GM12878 (cell line): ENCODE measurements around the gene RGS6. TPM values are rescaled to one million over a fixed set of nuclear protein-coding genes. Genes with fewer than 3 reads are reported as not detected.

Experiments
- ATAC-seq: fragments of 200-7000 bp; cut with Tn5 transposase; 3 replicates; pipeline ENCODE4 v1.9.1; 2020; ENCODE audit warnings: mild to moderate bottlenecking, moderate library complexity
- BruUV-seq: library from RNA; stranded (reverse); fragments of 400-500 nt; replicated peaks from 2 replicates; lab custom pipeline; 2021; lab: Mats Ljungman, UMichigan
- CTCF ChIA-PET: fragments of 300-600 bp; sonication (Branson Sonifier 250); formaldehyde crosslinking; extraction: SDS; loops from one replicate; lab custom pipeline; 2021; ENCODE audit warnings: inconsistent platforms; lab: Yijun Ruan, JAX
- POLR2A ChIA-PET: fragments of 350-600 bp; formaldehyde crosslinking; extraction: SDS; loops from one replicate; lab custom pipeline; 2021; ENCODE audit warnings: inconsistent platforms; lab: Charles Lee
- RAD21 ChIA-PET: fragments of 300-600 bp; sonication (Branson Sonifier 250); formaldehyde crosslinking; loops from one replicate; lab custom pipeline; 2023; ENCODE audit warnings: antibody characterized with exemption; ENCODE audit not compliant: unreplicated experiment; lab: Charles Lee
- SMC1A ChIA-PET: fragments of 300-600 bp; sonication (Branson Sonifier 250); formaldehyde crosslinking; loops from one replicate; lab custom pipeline; 2023; ENCODE audit not compliant: unreplicated experiment, uncharacterized antibody; lab: Charles Lee
- DNase-seq: peaks from one replicate; pipeline ENCODE4 v3.0.0-alpha.2; 2011; ENCODE audit warnings: low read depth, low spot score
- FAIRE-seq: peaks from 3 replicates; lab custom pipeline; 2011; peaks lifted over from hg19 to GRCh38; lab: Jason Lieb, UNC
- H2AFZ ChIP-seq: 2 replicates; pipeline ENCODE4 v1.6.0; 2011; ENCODE audit warnings: low read depth, low read length, control low read depth; ENCODE audit not compliant: control insufficient read depth
- H3K27ac ChIP-seq: 2 replicates; pipeline ENCODE4 v1.5.1; 2011; ENCODE audit warnings: control low read depth; ENCODE audit not compliant: control insufficient read depth, insufficient read depth
- H3K27me3 ChIP-seq, 2 experiments: replicated peaks in 1 of 2; 2 replicates each; pipeline versions ENCODE4 v1.6.0 to v1.6.1; 2011; ENCODE audit warnings: low read length in 1 of 2; ENCODE audit not compliant: control insufficient read depth in 2 of 2, insufficient read depth in 2 of 2
- H3K36me3 ChIP-seq, 2 experiments: 2 replicates each; pipeline ENCODE4 v1.5.1; 2011; ENCODE audit warnings: low read length in 1 of 2; ENCODE audit not compliant: control insufficient read depth in 2 of 2, insufficient read depth in 2 of 2
- H3K4me1 ChIP-seq: 2 replicates; pipeline ENCODE4 v1.6.1; 2011; ENCODE audit warnings: mild to moderate bottlenecking, low read length, moderate library complexity, mixed read lengths; ENCODE audit not compliant: control insufficient read depth, insufficient read depth
- H3K4me2 ChIP-seq: 2 replicates; pipeline ENCODE4 v1.6.0; 2011; ENCODE audit warnings: control low read depth; ENCODE audit not compliant: control insufficient read depth, insufficient read depth
- H3K4me3 ChIP-seq: fragments of 200-600 bp; sonication (generic); 2 replicates; pipeline ENCODE4 v1.5.1; 2016
- H3K79me2 ChIP-seq: 2 replicates; pipeline ENCODE4 v1.6.0; 2011; ENCODE audit warnings: low read length; ENCODE audit not compliant: control insufficient read depth, insufficient read depth
- H3K9ac ChIP-seq: 2 replicates; pipeline ENCODE4 v1.8.0; 2011; ENCODE audit warnings: low read length, control low read depth, mixed read lengths; ENCODE audit not compliant: control insufficient read depth, insufficient read depth
- H3K9me3 ChIP-seq: replicated peaks from 3 replicates; pipeline ENCODE4 v1.5.1; 2011; ENCODE audit warnings: mild to moderate bottlenecking, low read length; ENCODE audit not compliant: control insufficient read depth, insufficient read depth
- H4K20me1 ChIP-seq: 2 replicates; pipeline ENCODE4 v1.6.0; 2011; ENCODE audit not compliant: control insufficient read depth, insufficient read depth
- ASH2L ChIP-seq: fragments of 300-600, 200-600 bp; sonication (generic); IDR thresholded peaks from 2 replicates; pipeline ENCODE4 v1.6.1; 2017; ENCODE audit warnings: low read depth, mild to moderate bottlenecking, borderline replicate concordance
- CHD2 ChIP-seq: IDR thresholded peaks from 2 replicates; pipeline ENCODE4 v1.6.1; 2011; ENCODE audit warnings: low read depth, low read length, improper control_type of control experiment, borderline replicate concordance
- HCFC1 ChIP-seq: fragments of 150-350 bp; IDR thresholded peaks from 2 replicates; pipeline ENCODE4 v1.6.1; 2014; ENCODE audit warnings: low read length
- IRF4 ChIP-seq: IDR thresholded peaks from 2 replicates; pipeline ENCODE4 v1.6.1; 2011; ENCODE audit warnings: low read depth, low read length
- PML ChIP-seq: IDR thresholded peaks from 2 replicates; pipeline ENCODE4 v1.6.1; 2012; ENCODE audit warnings: low read length, inconsistent platforms
- RELA ChIP-seq: fragments of 450-650 bp; IDR thresholded peaks from 2 replicates; pipeline ENCODE4 v1.8.0; 2014; ENCODE audit warnings: borderline replicate concordance; ENCODE audit not compliant: partially characterized antibody
- SMAD1 ChIP-seq: fragments of 450-650 bp; IDR thresholded peaks from 2 replicates; pipeline ENCODE4 v1.6.1; 2018; ENCODE audit warnings: mild to moderate bottlenecking, low read depth; ENCODE audit not compliant: partially characterized antibody
- SP1 ChIP-seq: IDR thresholded peaks from one replicate; pipeline ENCODE4 v1.6.1; 2011; ENCODE audit warnings: low read depth, low read length
- TCF7 ChIP-seq: IDR thresholded peaks from 2 replicates; pipeline ENCODE4 v1.6.1; 2014; ENCODE audit warnings: antibody characterized with exemption, borderline replicate concordance
- WGBS: methylation state at CpG from one replicate; pipeline ENCODE4 v1.1.6; 2016; ENCODE audit warnings: low lambda C conversion rate; ENCODE audit not compliant: insufficient replicate concordance, insufficient coverage; ENCODE audit errors: missing lambda C conversion rate; 5-methylcytosine and 5-hydroxymethylcytosine counted together
- in situ Hi-C: fragments of 300-500 bp; cut with MboI; formaldehyde crosslinking; loops from 9 replicates; pipeline ENCODE4 v1.14.3; 2018; ENCODE audit warnings: mixed read lengths
- intact Hi-C: fragments of 100-400 bp; cut with micrococcal nuclease; formaldehyde crosslinking; loops from one replicate; pipeline ENCODE4 v1.14.2; 2022; ENCODE audit not compliant: unreplicated experiment
- polyA plus RNA-seq, 11 experiments: library from polyadenylated mRNA; depleted of rRNA in 4 of 11; unstranded in 6 of 11; stranded (reverse) in 5 of 11; fragments of >200 nt; fragmentation: Nextera tagmentation in 4 of 11; fragmentation: Illumina TruSeq in 1 of 11; extraction: Ambion mirVana in 4 of 11; extraction: Trizol in 1 of 11; gene quantifications; 1 replicate in 1 of 11; 2 replicates in 10 of 11; pipeline versions ENCODE4 v1.2.1 to v1.2.3, GENCODE V29; 2011 to 2016; ENCODE audit warnings: inconsistent platforms in 2 of 11, missing spikeins in 2 of 11, low read depth in 1 of 11
- total RNA-seq, 4 experiments: library from RNA; depleted of rRNA in 3 of 4; stranded (reverse); fragments of >200 nt in 3 of 4; fragmentation: Illumina TruSeq in 1 of 4; extraction: Trizol in 1 of 4; gene quantifications; 2 replicates each; pipeline versions ENCODE4 v1.2.1 to v1.2.3, GENCODE V29; 2013 to 2021

Gene RGS6
- total and polyA plus RNA-seq, 10 of the 15 experiments (the other 5 are each of a cell fraction or from before 2014, with no cell fraction given): 3.9 to 18.1 (median 12.4) TPM

DNA sequence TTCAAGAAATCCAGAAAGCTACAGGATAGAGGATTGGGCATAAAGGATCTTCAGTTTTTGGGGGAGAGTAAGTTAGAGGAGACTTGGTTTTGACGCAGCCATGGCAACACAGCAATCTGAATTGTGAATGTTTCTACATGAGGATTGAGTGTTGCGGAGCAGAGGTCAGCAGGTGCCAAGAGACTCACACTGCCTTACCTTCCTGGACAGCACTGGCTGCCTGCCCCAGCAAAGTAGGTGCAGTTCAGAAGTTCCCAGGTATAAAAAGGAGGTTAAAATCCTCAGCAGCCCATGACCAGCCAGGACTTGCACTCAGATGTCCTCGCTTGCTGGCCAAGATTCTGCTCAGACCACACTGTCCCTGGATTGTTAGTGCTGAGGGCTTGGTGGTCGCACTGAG, 590.6 kb downstream of the RGS6 start (continued):
- TF ChIP-seq RELA: no peak
- no peak for TF ChIP-seq TCF7
- TF ChIP-seq PML: no peak
- TF ChIP-seq HCFC1: no peak
- no peak for TF ChIP-seq IRF4
- no peak for TF ChIP-seq CHD2
- TF ChIP-seq SMAD1: no peak
- no peak for TF ChIP-seq ASH2L
- no peak for TF ChIP-seq SP1

DNA sequence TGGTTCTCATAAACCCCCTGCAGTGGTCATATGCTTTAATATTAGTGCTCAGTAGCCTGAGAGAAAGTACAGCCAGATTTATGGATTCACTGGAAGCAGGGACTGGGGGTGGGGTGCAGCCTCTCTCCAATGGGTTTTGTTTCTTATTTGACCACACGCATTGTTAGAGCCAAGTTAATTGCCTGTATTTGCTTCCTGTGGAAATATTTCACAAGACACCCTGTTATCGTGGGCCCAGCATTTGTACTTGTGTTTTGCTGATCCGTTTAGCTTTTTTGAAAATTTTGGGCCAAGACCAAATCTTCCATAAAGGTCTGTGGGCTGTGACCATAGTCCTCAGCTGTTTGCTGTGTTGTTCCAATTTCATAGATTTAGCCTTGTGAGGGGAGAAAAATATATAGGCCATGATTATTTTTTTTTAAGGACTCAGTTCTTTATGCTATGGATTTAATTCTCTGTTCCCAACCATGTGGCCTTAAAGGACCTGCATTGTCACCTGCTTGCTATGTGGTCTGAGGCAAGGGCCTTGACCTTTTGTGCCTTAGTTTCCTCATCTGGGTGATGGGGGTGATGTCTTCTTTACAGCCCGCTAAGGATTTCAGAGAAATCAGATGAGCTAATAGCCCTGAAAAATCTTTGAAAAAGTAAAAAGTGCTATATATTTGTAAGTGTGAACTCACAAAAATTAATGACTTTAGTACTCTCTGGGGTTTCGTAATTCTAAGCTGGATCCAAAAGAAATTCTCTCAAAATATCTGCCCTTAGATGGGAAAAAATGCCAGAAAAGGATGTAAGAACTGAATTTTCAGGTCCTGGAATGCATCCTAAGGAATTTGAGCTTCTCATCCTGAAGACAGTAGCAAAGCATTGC, 591.4 kb downstream of the RGS6 start:
- no peaks in the 10 kb centered on the region for H3K36me3 ChIP-seq
- no peak for TF ChIP-seq IRF4
- H3K9ac ChIP-seq: no peak overlapping the region
- H4K20me1 ChIP-seq: no peaks in the 10 kb centered on the region
- ATAC-seq (no peak), DNase-seq (no peak), FAIRE-seq (no peak)
- peaks cover 29% of the 10 kb centered on the region for H3K4me1 ChIP-seq
- H3K9me3 ChIP-seq: peaks cover 3% of the 10 kb centered on the region; the same call in 1 of the 3 replicates
- over 99% methylated on average over 5 of the region's 5 CpGs for WGBS
- CTCF ChIA-PET: interaction anchor here (1.7 to 3.8 kb wide), 3 partner anchors 9 to 425 kb away, joined by 4 to 12 read pairs (median 4); no protein-coding TSS in a partner anchor
- H3K27me3 ChIP-seq: no peaks in the 10 kb centered on the region
- H3K4me3 ChIP-seq: no peak overlapping the region
- intact Hi-C loops: no loop called here
- in situ Hi-C loops: no loop called here
- H3K4me2 ChIP-seq: no peak overlapping the region
- H3K79me2 ChIP-seq: no peaks in the 10 kb centered on the region
- H2AFZ ChIP-seq: no peak overlapping the region
- RAD21 ChIA-PET: interaction anchor here (1.0 to 1.2 kb wide), 2 partner anchors 9 to 380 kb away, joined by 3 read pairs; no protein-coding TSS in a partner anchor
- H3K27ac ChIP-seq: no peak overlapping the region
- POLR2A ChIA-PET: interaction anchor here (1.2 kb wide), 1 partner anchor 116 kb away, joined by 3 read pairs; no protein-coding TSS in a partner anchor
- no TSS peak for BruUV-seq
- SMC1A ChIA-PET: interaction anchor here (0.7 to 2.2 kb wide), 6 partner anchors 9 to 376 kb away, joined by 3 to 6 read pairs (median 4); no protein-coding TSS in a partner anchor
